GM19395 (cell line): ENCODE measurements around the gene XYLT2.

Source experiments
- ATAC-seq: cut with Tn5 transposase; IDR thresholded peaks from one replicate; pipeline ENCODE4 v1.9.1; 2021; ENCODE audit warnings: mild to moderate bottlenecking, moderate library complexity; ENCODE audit not compliant: unreplicated experiment

XYLT2 gene

DNA sequence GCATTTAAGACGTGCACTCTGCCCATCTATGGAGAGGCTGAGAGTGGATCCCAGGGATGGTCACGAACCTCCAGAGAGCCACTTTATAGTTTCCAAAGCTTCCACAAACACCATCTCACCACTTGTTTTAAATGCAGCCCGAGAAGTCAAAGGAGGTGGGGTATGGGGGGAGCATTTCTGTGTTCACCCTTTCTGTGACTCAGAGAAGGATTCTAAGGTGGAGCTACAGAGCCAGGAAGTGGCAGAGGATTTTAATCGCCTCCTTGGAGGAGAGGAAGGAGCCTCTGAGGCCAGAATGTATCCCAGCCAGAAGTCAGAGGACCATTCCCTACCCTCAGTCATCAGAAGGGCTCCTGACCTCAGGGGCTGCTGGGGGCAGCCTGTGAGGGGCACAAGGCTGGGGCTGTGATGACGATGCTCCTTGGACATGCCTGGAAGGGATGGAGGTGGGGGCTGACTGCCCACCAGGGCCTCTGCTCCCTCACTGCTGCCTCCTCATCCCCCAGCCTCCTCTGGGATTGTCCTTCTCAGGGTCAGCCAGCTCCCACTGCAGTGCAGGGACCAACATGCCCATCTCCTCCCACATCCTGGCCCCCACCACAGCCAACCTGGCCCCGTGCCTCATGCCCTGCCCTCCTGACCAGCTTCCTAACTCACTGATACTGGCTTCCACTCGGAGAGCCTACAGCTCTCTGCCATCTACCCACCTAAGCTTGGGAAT, 2.8 kb downstream of the XYLT2 start:
- ATAC-seq = no peak

DNA sequence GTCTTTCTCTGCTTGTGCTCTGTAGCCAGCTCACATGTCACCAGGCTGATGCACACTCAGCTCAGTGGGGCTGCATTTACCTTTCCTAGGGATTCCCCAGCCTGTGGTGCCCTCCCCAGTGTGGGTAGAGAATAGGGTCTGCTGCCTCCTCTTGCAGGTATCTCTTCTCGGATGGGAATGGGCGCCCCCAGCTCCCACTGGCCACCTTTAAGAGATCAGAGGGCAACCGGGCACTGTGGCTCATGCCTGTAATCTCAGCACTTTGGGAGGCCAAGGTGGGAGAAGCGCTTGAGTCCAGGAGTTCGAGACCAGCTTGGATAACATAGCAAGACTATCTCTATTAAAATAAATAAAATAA, 3.3 kb downstream of the XYLT2 start:
- ATAC-seq = no peak

- ATAC-seq = no peak
Measured at GRCh38 chr17:50350733-50351132, 4.8 kb downstream of the XYLT2 start.

- no peak for ATAC-seq
Measured at GRCh38 chr17:50352072-50352692, 6.3 kb downstream of the XYLT2 start.

- no peak for ATAC-seq
Measured at GRCh38 chr17:50352693-50353599, 7.0 kb downstream of the XYLT2 start.

DNA sequence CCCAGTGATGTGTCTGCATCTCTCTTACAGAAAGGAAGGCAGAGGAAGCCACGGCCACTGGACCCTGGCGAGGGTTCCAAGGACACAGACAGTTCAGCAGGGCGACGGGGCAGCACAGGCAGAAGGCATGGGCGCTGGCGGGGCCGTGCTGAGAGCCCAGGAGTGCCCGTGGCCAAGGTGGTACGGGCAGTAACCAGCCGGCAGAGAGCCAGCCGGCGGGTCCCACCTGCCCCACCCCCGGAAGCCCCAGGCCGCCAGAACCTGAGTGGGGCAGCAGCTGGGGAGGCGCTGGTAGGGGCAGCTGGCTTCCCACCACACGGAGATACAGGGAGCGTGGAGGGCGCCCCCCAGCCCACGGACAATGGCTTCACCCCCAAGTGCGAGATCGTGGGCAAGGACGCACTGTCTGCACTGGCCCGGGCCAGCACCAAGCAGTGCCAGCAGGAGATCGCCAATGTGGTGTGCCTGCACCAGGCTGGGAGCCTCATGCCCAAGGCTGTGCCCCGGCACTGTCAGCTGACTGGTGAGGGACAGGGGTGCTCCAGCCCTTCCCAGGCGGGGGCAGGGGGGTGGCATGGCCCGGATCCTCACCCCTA, 7.8 kb downstream of the XYLT2 start:
- ATAC-seq = no peak

DNA sequence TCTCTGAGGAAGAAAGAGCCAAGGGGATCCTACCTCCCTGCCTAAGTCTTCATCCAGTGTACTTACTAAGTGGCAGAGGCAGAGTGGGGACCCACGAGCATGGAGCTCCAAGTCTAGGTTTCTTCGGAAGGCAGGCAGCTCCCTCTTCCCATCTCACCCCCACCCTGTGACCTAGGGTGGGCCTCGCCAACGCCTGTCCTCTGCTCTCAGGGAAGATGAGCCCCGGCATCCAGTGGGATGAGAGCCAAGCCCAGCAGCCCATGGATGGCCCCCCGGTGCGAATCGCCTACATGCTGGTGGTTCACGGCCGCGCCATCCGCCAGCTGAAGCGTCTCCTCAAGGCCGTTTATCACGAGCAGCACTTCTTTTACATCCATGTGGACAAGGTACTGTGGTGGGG, 8.3 kb downstream of the XYLT2 start:
- ATAC-seq = no peak

DNA sequence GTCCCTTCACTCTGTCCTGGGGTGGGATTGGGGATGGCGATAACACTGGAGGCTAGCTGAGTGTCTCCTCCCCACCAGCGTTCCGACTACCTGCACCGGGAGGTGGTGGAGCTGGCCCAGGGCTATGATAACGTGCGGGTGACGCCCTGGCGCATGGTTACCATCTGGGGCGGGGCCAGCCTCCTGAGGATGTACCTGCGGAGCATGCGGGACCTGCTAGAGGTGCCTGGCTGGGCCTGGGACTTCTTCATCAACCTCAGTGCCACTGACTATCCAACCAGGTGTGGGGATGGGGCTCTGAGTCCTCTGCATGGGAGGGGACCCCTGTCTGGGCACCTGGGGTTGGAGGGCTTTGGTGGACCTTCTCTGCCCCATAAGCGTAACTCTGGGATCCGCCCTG, 8.8 kb downstream of the XYLT2 start:
- no peak for ATAC-seq

DNA sequence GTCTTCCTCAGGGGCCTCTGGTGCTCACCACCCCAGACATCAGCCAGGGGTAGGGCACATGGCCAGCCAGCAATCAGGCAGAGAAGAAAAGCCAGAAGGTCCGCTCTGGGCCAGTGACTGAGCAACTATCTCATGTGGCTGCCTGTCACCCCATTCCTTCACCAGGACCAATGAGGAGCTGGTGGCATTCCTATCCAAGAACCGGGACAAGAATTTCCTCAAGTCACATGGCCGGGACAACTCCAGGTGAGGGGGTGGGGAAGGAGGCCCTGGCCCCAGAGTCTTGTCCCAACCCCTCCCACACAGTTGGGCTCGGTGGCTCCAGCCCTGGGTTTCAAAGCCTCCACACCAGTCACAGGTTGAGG, 9.4 kb downstream of the XYLT2 start:
- ATAC-seq = no peak

DNA sequence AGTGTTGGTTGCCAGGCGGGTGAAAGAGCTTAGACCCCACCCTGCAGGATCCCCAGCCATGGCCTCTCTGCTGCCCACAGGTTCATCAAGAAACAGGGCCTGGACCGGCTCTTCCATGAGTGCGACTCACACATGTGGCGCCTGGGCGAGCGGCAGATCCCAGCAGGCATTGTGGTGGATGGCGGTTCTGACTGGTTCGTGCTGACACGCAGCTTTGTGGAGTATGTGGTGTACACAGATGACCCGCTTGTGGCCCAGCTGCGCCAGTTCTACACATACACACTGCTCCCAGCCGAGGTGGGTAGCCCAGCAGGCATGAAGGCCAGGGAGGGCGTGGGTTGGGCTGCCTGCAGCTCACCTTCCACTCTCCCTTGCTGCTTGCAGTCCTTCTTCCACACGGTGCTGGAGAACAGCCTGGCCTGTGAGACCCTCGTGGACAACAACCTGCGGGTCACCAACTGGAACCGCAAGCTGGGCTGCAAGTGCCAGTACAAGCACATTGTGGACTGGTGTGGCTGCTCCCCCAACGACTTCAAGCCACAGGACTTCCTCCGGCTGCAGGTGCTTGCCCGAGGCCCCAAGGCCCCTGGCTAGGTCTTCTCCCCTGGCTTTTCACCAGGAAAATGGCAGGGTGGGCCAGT, 9.9 kb downstream of the XYLT2 start:
- ATAC-seq = no peak

GRCh38 chr17:50356418-50356817, 10.5 kb downstream of the XYLT2 start:
- no peak for ATAC-seq

GRCh38 chr17:50356892-50357510, 11.1 kb downstream of the XYLT2 start:
- ATAC-seq = no peak

DNA sequence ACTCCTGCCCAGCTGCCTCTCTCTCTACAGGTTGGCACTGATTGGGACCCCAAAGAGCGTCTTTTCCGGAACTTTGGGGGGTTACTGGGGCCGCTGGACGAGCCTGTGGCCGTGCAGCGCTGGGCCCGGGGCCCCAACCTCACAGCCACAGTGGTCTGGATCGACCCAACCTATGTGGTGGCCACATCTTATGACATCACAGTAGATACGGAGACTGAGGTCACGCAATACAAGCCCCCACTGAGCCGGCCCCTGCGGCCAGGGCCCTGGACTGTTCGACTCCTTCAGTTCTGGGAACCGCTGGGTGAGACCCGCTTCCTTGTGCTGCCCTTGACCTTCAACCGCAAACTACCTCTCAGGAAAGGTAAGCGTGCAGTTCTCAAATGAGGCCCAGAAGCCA, 12.3 kb downstream of the XYLT2 start:
- no peak for ATAC-seq

DNA sequence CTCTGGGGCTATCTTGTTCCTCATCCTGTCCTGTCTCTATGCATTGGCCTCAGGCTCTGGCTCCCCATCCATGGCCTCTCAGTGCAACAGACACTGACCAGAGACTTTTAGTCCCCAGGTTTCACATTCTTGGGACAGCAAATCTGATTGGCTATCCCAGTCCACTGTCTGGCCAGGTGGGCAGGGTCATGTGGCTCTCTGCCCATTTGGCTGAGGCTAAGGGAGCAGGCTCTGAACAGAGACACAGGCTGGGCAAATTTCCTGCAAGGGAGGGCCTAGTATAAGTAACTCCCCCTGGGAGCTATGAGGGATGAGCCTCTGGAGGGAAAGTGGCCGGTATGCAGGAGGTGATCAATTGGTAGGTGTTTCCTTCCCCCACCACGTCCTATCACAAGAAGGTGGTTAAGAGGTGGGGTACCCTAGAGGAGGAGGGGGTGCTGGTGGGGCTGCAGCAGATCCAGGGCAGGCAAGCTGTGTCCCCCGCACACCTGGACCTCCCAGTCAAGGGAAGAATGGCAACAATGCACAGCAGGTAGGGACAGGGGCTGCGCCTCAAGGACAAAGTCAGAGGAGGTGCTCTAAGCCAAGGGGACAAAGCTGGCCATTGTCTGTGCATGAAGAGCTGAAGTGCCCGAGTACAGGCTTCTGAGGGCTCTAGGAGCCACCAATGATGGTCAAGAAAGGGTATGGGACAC, 13.2 kb downstream of the XYLT2 start:
- ATAC-seq = no peak

DNA sequence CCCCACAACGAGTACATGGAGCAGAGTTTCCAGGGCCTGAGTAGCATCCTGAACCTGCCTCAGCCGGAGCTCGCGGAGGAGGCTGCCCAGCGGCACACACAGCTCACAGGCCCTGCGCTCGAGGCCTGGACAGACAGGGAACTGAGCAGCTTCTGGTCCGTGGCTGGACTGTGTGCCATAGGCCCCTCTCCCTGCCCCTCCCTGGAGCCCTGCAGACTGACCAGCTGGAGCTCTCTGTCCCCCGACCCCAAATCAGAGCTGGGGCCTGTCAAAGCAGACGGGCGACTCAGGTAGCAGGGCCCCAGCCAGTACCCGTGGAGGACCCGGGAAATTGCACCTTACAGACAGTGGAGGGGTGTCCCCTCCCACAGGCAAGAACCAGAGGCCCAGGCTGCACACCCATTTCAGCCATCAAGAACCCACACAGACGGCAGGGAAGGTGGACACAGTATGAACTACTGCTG, 14.1 kb downstream of the XYLT2 start:
- ATAC-seq = no peak

- ATAC-seq = no peak
Measured at GRCh38 chr17:50360486-50361115, 14.7 kb downstream of the XYLT2 start.

GRCh38 chr17:50361561-50362480, 15.9 kb downstream of the XYLT2 start:
- peak; percentile 49 for ATAC-seq

GRCh38 chr17:50362661-50363060, 16.7 kb downstream of the XYLT2 start:
- no peak for ATAC-seq
